NCI-H2107 treated with DMSO at 0.1 percent for 48 hours (cell line): Measurements from ENCODE around the gene PRG2.
"Not testable (repeated sequence)": the region's sequence is repeated elsewhere in the genome, so short reads cannot be mapped to it uniquely, and the experiment has no call there.

Experiments used
- DNase-seq: peaks from one replicate; lab custom pipeline; 2025; ENCODE audit not compliant: unreplicated experiment; lab: John Stamatoyannopoulos, UW

PRG2 gene

DNA sequence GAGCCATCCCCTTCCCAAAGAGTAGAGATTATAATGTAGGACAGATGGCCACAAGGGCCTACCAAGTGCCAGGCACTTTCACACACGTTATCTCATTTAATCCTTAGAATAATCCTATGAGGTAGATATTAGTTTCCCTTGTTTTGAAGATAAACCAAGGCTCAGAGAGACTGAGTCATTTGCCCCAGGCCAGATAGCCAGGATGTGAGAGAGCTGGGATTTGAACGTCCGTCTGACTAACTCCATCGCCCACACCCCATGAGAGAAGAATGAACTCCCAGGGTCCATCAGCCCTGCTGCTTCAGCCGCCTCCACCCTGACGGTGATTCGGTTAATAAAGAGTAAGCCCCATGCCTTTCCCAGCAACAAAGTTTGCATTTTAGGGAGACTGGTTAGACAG lies 20.2 kb downstream of the PRG2 start:
- DNase-seq: no peak

DNA sequence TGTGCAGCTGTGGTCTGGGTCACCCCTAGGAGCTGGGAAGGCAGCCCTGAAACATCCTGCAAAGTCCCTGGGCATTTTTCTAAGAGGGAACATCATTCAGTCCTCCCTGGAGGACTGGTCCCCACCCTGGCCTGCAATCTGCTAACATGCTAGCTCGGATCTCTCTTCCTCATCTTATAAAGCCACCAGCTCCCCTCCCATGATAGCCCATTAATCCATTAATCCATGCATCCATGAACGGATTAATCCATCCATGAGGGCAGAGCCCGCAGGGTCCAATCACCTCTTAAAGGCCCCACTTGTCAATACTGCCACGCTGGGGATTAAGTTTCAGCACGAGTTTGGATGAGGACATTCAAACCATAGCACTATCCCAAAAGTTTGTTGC lies 21.6 kb downstream of the PRG2 start:
- no peak for DNase-seq

DNA sequence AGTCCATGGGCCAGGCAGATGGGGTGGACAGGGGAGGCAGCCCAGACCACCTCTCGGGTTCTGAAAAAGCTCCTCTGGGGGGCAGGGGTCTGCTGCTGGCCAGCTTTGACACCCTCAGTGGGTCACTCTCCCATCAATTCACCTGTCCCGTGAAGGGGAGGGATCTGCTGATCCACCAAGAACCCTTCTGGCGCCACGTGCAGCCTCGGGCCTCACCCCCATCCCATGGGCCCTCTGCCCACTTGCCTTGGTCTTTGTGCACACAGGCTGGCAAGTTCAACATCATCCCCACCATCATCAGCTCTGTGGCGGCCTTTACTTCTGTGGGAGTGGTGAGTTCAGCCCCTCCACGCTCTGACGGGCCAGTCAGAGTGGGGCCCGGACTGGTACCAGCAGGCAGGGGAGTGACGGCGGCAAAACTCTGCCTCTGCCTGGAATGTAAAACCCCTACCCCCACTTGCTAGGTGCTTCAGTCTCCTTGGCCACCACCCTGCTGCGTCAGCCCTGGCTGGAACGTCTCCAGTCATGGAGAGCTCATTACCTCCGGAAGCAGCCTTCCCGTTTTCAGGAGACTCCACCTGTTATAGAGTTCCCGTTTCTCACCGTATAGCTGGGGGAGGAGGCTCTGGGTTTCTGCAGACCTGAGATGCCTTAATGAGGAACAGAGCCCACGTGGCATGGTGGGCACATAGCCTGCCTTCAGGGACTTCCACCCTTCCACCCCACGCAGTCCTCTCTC lies 22.2 kb downstream of the PRG2 start:
- DNase-seq: no peak

DNA sequence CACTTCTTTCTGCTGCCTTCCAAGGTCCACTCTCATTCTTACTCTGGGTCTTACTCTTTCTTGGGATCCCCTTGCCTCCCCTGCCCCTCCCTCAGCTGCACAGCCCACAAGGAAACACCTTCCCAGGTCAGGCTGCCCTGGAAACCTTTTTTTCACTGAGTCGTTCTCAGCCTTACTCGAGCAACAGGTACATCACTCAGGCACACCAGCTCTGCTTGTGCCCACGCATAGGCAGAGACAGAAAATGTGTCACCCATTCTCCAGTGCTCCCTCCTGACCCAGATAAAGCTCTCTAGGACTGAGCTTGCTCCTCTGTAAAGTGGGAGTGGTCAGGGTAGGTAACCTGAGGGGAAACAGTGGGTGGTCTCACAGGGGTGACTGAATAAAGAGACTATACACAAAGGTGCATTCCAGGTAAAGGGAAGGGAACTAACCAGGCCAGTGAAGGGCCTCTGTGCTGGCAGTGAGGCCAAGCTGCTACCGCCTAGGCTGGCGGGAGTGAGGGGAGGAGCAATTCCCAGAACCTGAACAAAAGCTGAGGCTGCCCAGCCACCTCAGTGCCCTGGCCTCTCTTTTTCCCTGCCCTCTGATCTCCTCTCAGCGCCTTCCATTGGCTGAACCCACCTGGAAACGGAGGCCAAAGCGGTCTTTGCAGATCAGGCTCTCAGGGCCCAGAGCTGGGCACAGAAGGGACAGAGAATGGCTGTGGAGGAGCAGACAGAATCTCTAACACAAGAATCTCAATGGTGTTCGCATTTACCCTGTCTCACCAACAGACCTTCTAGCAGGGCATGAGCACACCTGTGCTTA lies 25.4 kb downstream of the PRG2 start:
- no peak for DNase-seq

DNA sequence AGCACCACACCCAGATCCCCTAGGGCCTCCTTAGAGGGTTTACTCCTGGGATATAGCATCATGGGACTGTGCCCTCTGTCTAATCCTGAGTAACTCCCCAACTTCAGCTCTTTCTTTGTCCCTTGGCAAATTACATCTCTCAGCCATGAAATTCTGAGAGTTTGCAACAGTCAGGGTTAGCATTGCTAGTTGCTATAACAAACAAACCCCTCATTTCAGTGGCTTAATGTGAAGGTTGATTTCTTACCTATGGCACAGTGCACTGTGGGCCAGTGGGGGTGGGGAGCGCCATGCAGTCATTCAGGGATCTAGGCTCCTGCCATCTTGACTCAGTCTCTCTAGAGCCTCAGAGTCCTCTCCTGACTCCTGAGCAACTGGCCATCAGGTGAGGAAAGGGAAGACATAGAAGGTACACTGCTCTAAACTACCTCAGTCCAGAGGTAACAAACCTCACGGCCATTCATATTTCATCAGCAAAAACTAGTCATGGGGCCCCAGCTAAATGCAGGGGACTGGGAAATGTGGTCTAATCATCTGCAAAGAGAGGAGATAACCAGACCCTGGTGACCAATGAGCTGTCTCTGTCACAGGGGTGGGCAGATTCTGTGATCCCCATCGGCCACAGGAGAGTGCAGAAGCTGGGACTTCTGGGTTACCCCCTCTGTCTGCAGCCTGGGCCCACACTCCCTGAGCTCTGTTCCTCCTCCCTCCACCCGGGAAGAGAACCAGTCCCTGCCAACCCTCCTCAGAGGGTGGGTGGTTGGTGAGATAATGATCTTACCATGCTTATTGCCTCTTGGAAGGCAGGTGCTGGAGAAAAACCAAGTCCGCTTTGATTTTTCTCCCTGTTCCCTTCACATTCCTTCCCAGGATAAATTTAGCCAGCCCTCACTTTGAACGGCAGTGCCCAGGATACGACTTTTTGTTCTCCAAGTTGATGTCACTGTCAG lies 27.0 kb downstream of the PRG2 start:
- no peak for DNase-seq

DNA sequence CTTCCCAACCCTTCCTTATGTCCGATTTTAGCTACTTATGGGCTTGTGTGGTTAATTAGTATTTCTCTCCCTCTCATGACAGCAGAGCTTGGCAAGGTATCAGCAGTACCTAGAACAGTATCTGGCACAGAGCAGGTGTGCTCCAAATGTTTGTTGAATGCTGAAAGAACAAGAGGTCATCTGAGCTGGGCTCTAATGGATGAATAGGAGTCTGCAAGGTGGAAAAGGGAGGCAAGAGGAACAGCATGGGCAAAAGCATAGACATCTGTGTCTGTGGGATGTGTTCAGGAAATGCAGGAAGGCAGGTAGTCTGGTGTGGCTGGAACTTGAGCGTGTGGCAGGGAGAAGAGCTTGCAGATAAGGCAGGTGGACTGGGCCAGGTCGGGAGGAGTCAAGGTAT lies 28.5 kb downstream of the PRG2 start:
- DNase-seq: no peak

DNA sequence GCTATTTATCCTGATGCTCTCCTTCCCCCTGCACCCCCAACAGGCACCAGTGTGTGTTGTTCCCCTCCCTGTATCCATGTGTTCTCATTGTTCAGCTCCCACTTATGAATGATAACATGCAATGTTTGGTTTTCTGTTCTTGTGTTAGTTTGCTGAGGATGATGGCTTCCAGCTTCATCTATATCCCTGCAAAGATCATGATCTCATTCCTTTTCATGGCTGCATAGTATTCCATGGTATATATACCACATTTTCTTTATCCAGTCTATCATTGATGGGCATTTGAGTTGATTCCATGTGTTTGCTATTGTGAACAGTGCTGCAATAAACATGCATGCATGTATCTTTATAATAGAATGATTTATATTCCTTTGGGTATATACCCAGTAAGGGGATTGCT lies 29.0 kb downstream of the PRG2 start:
- not testable (repeated sequence) for DNase-seq

DNA sequence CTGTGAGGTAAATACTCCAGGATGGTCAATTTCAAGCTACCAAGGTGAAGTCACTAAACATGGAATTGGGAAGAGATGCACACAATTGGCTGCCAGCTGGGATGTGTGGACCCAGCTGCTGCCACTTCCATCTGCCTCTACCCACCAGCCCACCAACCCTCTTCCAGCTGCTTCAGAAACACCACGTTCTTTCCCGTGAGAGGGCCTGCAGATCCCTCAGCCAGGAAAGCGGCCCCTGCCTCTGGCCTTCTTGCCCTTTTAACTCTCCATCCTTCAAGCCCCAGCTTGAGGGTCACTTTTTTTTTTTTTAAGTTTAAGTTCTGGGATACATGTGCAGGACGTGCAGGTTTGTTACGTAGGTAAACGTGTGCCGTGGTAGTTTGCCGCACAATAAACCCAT lies 29.5 kb downstream of the PRG2 start:
- DNase-seq: no peak

DNA sequence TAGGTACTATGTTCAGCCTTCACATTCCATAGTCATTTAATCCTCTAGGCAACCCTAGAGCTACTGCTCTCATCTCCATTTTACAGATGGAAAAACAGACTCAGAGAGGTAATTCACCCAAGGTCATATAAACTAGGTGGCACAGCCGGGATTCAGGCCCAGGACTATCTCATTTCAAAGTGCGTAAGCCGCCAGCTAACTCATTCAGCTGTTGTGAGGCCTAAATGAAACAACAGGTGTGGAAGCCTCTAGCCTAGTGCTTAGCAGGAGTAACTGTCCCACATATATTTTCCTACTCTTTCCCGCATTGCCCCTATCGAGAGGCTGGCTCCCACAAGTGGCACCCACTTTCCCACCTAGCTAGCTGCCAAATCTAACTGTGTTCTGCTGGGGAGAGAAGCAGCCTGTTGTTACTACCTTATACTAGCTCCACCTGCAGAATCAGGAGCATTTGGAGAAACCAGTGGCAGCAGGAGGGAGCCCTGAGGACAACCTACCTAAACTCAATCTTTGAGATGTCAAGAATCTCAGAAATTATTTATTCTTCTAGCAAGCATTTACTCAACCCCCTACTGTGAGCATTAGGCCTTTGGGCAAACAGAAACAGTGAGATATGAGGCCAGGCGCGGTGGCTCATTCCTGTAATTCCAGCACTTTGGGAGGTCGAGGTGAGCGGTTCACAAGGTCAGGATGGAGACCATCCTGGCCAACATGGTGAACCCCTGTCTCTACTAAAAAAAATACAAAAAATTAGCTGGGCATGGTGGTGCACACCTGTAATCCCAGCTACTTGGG lies 30.4 kb downstream of the PRG2 start:
- DNase-seq: no peak

DNA sequence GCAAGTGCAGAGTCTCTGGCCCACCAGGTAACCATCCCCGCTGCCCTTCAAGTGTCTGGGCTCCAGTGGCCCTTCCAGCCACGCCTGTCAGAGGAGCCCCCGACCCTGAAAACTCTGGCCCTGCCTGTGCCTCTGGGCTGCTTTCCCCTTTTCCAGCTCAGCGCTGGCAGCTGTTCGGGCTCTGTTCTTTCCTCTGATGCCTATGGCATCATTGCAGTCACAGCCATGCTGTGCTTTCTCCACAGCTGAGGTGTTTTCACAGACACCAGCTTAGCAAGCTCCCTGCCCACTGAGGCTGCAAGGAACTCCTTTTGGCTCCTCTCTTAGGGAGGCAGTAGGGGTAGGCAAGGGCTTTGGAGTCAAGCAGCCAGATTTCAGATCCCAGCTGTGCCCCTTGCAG lies 31.1 kb downstream of the PRG2 start:
- DNase-seq: no peak

DNA sequence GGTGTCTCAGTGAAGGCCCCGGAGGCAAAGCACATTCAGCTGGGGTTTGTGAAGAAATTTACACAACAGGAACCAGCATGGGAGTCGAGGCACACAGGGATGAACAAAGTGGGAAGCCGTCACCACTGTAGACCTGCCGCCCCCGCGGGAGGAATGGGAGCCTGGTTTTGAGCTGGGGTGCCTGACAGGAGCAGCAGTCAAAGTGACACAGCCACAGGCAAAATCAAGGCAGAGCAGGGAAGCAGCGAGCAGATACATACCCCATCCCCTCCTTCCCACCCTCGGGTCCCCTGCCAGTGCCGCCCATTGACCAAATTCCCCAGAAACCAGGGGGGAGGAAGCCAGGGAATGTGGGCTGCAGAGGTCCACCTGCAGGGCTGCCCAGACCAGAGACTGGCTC lies 31.5 kb downstream of the PRG2 start:
- no peak for DNase-seq

DNA sequence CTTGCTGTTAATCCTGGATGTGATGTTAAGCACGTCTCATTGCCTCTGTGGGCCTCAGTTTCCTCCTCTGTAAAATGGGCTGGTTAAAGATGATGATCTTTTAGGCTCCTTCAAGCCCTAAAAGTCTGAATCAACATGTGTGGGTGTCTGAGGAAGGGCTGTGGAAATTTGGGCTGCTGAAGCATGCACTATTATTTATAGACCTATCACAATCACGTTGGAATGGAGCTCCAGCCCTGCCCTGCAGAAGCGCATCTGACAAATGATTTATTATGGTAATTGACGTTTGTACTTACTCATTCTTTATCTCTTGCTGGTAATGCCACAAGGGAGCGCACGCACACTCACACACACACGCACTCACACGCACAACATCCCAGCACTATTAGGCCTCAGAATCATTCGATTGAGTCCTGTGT lies 31.9 kb downstream of the PRG2 start:
- no peak for DNase-seq

DNA sequence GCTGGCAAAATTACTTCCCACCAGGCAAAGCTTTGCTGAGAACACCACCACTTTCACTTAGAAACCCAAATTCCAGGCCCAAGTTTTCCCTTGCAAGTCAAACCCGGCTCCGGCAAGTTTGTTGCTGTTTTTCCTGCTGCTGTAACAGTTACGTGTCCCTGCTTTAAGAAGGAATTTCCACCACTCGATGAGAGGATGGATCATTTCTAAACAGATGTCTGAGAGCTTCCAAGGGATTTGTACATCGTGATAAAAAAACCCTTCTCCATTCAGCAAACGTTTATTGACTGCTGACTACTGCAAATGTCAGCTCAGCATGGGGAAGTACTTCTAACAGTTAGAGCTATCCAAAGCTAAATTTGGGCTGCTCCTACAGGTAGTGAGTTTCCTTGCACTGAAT lies 32.6 kb downstream of the PRG2 start:
- DNase-seq: no peak

DNA sequence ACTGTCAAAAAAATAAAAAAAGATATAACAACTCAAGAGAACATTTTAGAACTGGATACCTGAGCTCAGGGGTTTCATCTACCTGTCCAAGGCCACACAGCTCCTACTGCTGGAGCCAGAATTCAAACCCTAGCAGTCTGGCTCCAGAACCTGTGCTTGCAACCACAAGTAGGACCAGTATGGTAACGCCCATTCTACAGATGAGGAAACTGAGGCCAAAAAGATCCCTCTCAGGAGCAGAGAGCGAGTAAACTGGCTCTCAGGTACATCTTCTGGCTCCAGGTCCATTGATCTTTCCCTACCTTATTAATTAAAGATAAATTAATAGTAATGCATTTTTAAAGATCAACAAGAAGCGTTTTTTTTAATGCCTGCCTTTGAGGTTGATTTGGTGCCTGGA lies 33.1 kb downstream of the PRG2 start:
- no peak for DNase-seq

DNA sequence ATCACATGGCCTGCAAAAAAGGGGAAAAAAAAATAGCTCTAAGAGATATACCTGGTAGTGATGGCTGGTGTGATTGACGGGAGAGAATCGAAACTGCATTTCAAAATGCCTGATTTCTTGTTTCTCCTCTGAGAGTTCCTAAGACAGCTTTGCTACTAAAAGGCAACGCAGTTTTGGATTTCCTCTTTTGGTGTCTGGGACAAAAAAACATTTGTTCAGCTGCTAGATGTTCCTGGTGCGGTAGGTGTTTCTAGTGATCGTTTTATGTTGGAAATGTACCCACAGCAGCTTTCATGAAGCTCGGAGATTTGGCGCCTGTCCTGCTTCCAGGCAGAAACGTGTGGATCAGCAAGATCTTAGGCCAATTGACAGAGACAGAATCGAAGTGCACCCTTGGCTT lies 34.2 kb downstream of the PRG2 start:
- DNase-seq: no peak

DNA sequence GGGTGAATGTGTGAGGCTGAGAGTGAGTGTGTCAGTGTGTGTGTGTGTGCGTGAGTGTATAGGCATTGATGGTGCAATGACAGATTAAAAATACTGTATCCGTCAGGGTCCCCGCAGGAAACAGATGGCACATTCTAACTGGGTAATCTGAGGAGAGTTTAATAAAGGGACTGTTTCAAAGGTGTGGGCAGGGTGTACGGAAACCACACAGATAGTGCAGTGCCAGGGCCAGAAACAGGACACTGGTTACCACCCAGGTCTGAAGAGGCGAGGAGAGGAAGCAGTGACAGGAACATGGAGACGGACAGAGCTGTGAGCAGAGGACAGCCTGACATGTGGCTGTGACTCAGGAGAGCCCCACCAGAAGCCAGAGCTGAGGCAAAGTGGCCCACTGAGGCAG lies 35.8 kb downstream of the PRG2 start:
- DNase-seq: no peak

DNA sequence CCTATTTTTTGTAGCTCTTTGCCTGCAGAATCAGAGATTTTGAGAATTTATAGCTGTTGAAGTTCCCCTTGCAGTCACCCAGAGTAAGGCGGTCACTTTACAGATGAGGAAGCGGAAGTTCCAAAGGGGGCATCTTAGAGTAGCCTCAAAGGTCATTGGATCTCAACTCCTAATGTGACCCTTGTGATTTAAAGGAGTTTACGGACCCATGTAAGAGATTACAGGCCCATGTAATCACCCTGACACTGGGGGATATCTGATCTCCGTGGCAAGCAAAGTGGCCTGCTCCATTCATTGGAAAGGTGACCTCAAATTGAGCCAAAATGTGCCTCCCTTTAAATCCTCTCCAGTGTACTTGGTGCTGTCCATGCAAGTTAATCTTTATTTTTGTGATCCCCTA lies 36.6 kb downstream of the PRG2 start:
- DNase-seq: no peak

DNA sequence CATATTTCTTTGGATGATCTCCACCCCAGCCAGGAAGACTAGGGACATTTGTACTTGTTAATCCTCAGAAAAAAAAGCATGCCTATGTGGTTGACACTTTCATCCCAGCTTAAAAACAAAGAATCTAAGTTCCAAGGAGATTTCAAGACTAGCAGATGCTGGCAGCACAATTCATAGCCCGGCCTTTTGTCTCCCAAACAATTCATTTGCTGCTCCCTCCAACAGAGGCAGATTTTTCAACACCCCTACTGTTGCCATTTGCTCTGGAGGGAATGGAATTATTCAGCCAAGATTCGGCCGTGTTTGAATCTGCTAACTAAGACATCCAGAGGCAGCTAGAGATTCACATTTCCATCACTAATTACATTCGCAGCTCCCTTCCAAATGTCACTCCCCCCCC lies 37.0 kb downstream of the PRG2 start:
- DNase-seq: no peak

DNA sequence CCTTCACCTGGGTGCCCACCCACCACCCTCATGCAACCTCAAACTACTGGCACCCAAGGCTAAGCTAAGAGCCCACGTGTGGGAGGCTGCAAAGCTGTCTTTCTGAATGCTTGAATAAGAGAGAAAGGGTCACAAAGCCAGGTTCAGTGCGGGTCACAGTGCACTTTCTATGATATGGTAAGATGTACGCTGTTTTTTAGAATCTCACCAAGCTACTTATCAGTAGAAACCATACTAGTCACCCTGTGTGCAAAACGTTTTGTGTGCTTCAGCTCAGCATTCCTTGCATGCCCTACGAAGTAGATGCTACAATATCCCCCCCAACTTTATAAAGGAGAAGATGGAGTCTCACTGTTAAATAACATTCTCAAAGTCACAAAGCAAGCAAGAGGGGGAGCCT lies 37.4 kb downstream of the PRG2 start:
- no peak for DNase-seq

DNA sequence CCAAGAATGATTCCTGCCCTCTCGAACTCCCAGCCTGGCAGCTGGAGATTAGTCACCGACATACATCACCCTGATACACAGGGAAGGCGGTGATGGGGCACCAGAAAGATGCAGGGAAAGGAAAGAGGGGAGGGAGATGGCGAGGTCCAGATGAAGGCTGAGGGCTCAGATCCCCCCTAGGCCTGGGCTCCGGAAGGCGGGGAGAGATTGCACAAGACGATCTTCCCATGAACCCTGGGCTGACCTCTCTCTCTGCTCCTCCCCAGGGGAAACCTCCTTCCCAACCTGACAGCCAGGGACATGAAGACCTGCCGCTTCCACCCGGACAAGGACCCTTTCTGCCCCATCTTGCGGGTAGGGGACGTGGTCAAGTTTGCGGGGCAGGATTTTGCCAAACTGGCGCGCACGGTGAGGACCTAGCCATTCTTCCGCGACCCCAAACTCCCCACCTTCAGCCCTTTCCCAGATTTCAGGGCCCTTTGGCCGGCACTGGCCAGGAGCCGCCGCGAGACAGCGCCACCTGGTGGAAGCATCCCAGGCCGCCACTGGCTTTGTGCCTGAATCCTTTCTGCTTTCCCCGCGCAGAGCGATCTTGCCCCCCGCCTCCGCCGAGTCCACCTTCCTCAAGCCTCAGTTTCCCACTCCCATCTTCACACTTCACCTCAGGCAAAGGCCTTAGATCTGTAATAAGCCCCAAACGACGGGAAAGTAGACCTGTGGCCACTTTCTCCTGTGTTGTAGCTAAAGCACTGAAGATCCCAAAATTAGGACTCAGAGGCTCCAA lies 40.8 kb downstream of the PRG2 start:
- no peak for DNase-seq
